Mesangial cell (primary cell): Measurements from ENCODE around the gene RBM20. TPM values are rescaled to one million over a fixed set of nuclear protein-coding genes. Genes with fewer than 3 reads are reported as not detected.

Experiments
- total RNA-seq: library from RNA; depleted of rRNA; stranded (reverse); fragments of >200 nt; gene quantifications from 2 replicates; pipeline ENCODE4 v1.2.3, GENCODE V29; 2015

RBM20 gene
- total RNA-seq: 1.4 and 1.6 TPM in 2 replicates

GRCh38 chr10:110643653-110644597 is at the start of gene RBM20:
Gene RBM20, plus strand, starts transcription at chr10:110644336. Its CDS starts 119 bp downstream, at chr10:110644455.

GRCh38 chr10:110871298-110872084 is 227.4 kb downstream of the RBM20 start, which contains the start of gene PDCD4:
Gene PDCD4, plus strand, starts transcription at chr10:110871928. Its CDS starts 4,100 bp downstream, at chr10:110876028.

Other genes starting within 250 kb of the RBM20 start
- 22.6 and 26.9 TPM in 2 replicates for gene DUSP5, start 146.4 kb upstream of the RBM20 start, total RNA-seq
- 7.9 and 17.8 TPM in 2 replicates for gene SMC3, start 76.6 kb upstream of the RBM20 start, total RNA-seq
- gene PDCD4, start 227.6 kb downstream of the RBM20 start, total RNA-seq: 8.3 and 17.4 TPM in 2 replicates